AG09309 (cell line): Measurements from ENCODE around the gene CEP112.

Experiments used
- DNase-seq: peaks from one replicate; pipeline ENCODE4 v3.0.0-alpha.2; 2010; ENCODE audit warnings: low read depth
- H3K4me3 ChIP-seq: 2 replicates; pipeline ENCODE4 v1.5.1; 2011; ENCODE audit warnings: mild to moderate bottlenecking, low read depth, low read length, moderate library complexity; ENCODE audit not compliant: control insufficient read depth
- TF ChIP-seq, protein P1 (sequence below): IDR thresholded peaks from 2 replicates; pipeline ENCODE4 v1.5.1; 2011; ENCODE audit warnings: mild to moderate bottlenecking, low read depth, low read length, inconsistent platforms; ENCODE audit not compliant: insufficient read depth, control insufficient read depth; ENCODE audit errors: missing control alignments

CEP112 gene

DNA sequence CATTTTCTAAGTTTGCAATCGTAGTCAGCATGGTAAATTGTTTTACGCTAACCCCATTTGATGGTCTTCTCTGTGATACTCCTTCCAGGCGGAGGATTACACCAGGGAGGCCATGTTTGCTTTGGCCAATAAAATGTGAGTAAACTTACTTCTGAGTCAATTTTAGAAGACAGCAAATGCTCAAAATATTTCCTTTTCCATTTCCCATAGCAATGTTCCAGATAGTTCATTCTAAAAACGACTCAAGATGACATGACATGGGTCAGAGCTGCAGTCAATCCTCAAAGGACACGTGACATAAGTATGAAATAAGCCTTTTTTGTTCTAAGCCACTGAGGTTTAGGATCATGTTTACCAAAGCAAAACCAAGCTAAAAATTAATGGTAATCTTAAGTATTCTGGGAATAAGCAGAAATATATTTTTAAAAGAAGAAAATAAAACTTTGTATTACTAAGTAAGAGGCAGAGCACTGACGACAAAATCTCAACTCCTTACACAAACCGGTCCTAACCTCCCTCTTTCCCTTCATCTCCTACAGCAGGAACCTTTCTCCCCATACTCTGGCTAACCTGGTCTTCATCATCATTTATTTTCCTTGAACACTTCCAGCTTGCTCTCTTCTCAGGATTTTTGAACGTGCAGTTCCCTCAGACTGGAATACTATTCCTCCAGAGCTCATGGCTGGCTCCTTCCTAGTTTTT, 266.2 kb downstream of the CEP112 start:
- no peak overlapping the region for H3K4me3 ChIP-seq
- DNase-seq = no peak
- TF ChIP-seq, protein P1, sequence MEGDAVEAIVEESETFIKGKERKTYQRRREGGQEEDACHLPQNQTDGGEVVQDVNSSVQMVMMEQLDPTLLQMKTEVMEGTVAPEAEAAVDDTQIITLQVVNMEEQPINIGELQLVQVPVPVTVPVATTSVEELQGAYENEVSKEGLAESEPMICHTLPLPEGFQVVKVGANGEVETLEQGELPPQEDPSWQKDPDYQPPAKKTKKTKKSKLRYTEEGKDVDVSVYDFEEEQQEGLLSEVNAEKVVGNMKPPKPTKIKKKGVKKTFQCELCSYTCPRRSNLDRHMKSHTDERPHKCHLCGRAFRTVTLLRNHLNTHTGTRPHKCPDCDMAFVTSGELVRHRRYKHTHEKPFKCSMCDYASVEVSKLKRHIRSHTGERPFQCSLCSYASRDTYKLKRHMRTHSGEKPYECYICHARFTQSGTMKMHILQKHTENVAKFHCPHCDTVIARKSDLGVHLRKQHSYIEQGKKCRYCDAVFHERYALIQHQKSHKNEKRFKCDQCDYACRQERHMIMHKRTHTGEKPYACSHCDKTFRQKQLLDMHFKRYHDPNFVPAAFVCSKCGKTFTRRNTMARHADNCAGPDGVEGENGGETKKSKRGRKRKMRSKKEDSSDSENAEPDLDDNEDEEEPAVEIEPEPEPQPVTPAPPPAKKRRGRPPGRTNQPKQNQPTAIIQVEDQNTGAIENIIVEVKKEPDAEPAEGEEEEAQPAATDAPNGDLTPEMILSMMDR = no peak

DNA sequence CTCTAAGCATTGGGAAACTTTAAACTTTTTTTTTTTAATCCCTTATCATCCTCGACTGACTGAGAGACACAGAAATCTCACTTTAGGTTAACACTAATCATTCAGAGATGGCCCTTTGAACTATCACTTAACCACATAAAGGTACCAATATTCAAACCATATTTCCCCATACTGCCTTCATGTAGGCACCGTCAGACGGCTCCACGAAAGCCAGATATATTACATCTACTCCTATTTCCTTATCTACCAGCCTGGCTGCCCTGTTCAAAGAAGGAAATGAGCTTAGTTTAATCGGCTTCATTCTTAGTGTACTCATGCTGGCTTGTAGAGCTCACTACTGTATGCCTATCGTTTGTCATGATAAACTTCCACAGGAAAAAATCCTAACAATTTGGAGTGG, 270.9 kb downstream of the CEP112 start:
- DNase-seq = no peak
- TF ChIP-seq, protein P1 = no peak
- H3K4me3 ChIP-seq = no peak overlapping the region

DNA sequence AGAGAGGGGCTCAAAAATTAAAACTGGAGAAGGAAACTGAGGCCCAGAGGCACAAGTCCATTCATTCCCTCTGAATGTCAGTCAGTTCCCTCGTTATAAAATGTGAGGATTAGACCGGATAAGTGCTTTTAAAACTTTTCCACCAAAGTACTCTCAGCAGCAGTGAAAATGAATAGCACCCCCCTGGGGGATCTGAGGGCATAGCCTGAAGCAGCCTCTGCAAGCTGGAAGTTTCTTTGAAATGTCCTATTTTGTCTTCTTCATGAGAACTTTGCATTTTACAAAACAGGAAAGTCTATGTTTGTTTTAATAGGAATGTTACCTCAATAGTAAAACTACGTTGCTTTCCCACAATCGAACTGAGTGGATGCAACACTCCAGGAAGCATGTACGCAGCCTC, 273.0 kb downstream of the CEP112 start:
- H3K4me3 ChIP-seq = no peak overlapping the region
- no peak for DNase-seq

DNA sequence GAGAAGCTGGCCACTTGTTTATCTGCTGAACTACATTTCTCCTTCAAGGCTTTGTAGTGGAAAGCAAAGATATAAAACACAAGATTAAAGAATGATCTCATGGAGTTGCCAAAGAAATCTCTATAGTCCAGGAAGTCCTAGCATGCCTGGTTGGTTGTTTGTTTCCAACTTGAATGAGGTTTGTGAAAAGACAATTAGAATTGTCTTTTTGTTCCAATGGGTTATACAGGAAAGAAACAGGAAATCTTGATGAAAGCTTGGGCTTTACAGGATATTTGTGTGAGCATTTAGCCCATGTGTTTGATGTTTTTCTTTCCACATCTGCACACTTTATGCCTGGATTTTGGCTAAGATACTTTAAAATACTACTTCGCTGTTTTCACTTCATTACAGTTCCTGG, 273.4 kb downstream of the CEP112 start:
- TF ChIP-seq, protein P1 = no peak
- no peak for DNase-seq

More for the DNA sequence above, 273.0 kb downstream of the CEP112 start:
- TF ChIP-seq, protein P1 = peak; percentile 33

DNA sequence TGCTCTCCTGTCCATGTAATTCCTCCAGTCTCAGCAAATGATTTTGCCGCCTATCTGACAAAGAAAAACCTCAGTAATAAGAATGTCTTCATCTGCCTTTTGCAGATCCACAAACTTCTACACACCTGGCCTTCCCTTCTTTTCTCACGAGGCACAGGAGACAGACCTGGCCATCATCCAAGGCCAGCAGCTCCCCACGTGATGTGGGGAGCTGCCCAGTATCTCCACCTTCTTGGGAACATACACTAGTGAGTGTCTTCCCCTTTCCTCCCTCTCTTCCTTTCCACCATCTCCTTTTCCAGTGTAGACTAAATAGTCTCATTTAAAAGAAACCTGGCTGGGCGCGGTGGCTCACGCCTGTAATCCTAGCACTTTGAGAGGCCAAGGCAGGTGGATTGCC, 274.4 kb downstream of the CEP112 start:
- DNase-seq = no peak
- no peak overlapping the region for H3K4me3 ChIP-seq
- TF ChIP-seq, protein P1 = no peak

More for the DNA sequence above, 273.4 kb downstream of the CEP112 start:
- H3K4me3 ChIP-seq = no peak overlapping the region

DNA sequence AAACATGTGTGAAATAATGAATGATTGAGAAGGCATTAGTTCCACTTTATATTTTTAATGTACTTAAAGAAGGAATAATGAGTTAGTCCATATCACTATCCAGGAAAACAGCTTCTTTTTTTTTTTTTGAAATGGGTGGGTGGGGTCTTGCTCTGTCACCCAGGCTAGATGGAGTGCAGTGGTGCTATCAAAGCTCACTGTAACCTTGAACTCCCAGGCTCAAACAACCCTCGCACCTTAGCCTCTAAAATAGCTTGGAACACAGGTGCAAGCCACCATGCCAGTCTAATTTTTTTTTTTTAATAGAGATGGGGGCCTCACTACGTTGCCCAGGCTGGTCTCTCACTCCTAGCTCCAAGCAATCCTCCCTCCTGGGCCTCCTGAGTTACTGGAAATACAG, 275.5 kb downstream of the CEP112 start:
- TF ChIP-seq, protein P1 = no peak
- no peak overlapping the region for H3K4me3 ChIP-seq
- DNase-seq = no peak
